Stimulated activated CD4-positive, alpha-beta T cell treated with anti-CD3 and anti-CD28 coated beads, Interleukin-4, amount 100 ng/mL, for 1 hour (primary cell): ENCODE data around the gene HIBCH.
"Not testable (repeated sequence)": the region's sequence is repeated elsewhere in the genome, so short reads cannot be mapped to it uniquely, and the experiment has no call there.

Source experiments
- DNase-seq: peaks from one replicate; pipeline ENCODE4 v3.0.0-alpha.2; 2020

The HIBCH gene

DNA sequence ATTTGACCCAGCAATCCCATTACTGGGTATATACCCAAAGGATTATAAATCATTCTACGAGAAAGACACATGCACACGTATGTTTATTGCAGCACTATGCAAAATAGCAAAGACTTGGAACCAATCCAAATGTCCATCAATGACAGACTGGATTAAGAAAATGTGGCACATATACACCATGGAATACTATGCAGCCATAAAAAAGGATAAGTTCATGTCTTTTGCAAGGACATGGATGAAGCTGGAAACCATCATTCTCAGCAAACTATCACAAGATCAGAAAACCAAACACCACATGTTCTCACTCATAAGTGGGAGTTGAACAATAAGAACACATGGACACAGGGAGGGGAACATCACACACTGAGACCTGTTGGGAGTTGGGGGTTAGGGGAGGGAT, 96.9 kb downstream of the HIBCH start:
- not testable (repeated sequence) for DNase-seq

DNA sequence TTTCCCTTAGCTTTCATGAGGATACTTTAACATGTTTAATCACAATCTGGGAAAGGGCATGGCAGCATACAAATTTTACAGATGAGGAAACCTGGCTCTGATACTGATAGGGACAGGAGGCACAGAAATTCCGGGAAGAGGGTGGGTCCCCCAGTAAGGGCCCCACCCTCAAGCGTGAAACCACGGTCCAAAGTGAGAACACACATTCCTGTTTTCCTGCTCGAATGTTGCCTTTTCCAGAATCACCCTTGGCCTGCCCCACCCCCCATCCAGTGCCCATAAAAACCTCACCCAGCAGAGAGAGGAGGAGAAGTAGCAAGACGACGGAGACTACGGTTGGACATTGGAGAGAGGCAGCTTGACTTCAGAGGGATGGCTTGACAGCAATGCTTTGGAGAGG, 98.2 kb downstream of the HIBCH start:
- no peak for DNase-seq

DNA sequence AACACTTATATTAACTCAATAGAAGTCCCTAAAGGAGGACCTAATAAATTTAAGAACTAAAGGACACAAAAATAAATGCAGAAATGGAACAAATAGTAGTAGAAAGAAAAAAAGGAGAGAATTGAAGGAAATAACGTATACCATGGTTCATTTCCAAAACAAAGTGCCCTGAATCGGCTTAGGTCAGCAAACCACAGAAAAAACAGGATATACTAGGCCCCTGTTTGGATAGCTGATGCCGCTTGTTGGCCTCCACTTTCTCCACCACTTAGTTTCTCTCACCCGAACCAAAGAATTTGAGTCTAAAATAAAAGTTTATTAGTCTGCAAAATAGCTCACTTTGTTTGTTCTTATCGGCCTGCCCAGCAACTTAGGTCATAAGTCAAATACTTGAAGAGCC, 100.4 kb downstream of the HIBCH start:
- no peak for DNase-seq

DNA sequence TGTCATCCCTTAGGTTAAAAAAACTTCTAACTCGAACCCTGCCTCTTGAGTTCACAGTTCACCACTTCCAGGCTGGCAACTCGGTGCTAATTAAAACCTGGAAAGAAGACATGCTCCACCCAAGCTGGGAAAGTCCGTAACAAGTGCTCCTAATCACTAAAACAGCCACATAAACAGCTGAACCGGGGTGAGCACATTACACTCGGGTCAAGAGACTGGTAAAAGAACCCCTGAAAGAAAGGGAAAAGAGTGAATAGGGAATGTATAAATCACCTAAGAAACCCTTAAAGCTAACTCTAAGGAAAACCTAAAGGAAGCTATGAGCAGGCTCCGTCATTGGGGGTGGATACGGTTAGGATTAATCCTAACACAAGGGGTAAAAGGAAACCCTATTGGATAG, 102.0 kb downstream of the HIBCH start:
- no peak for DNase-seq

DNA sequence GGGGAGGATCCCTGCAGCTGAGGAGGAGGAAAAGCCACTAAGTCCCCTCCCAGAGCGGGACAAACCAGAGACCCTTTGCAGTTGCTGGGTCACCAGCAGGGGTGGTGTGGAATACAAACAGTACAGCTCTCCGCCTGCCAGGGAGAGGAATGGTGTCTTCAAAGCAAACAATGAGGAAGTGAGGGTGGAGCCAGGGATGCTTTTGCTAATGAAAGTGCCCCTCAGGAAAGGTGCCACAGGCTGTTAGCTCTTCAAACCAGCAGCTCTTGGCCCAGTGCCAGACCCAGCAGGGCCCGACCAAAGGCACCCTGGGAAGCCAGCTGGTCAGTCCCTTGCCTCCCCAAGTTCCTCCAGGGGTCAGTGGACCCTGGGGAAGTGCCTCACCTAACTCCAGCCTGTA, 102.8 kb downstream of the HIBCH start:
- DNase-seq, result peak; percentile 7

DNA sequence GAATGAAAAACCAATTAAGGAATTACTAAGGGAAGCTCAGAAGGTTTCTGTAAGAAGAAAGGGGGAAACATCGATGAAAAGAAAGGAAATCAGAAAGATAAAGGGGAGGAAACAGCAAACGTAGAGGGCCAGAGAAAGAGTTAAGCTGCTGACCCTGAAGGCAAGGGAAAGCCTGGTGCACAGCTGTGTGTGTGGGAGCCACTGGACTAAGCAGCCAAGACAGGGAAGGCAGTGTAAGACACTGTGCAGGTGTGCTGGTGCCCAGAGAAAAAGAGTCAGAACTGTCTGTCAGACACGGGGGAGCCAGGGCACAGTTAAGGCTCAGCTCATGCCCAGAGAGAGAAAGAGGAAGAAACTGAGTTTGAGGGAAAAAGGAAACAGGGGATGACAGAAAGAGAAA, 104.0 kb downstream of the HIBCH start:
- DNase-seq, result no peak

DNA sequence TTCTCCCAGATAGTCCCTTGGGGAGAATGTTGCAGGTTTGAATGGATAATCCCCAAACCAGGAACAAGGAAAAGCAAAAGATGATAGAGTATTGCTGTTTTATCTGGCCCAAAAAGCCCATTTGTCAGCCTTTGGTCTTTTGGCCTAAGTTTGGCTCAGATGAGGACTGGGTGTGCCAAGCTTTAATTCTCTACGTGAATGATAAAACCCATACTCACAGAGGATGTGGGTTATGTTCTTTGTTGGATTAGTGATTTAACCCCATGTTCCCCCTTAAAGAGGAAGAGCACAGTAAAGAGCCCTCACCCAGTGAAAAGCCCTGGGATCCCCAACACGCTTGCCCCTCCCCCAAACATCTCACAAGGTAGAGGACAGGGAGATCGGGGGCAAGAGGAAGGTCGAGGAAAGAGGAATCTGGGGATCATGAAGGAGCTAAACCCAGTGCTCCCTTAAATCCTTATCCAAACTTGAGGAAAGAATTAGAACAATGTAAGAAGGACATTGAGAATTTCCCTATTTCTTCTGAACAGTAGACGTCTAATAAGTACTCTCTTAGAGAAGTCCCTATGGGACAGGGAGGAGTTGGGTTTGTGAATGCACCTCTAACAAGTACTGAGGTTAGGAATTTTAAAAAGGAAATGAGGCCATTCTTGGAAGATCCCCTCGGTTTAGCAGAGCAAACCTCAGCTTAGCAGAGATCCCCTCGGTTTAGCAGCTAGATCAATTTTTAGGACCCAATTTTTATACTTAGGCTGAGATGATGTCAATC, 105.0 kb downstream of the HIBCH start:
- DNase-seq, result no peak

DNA sequence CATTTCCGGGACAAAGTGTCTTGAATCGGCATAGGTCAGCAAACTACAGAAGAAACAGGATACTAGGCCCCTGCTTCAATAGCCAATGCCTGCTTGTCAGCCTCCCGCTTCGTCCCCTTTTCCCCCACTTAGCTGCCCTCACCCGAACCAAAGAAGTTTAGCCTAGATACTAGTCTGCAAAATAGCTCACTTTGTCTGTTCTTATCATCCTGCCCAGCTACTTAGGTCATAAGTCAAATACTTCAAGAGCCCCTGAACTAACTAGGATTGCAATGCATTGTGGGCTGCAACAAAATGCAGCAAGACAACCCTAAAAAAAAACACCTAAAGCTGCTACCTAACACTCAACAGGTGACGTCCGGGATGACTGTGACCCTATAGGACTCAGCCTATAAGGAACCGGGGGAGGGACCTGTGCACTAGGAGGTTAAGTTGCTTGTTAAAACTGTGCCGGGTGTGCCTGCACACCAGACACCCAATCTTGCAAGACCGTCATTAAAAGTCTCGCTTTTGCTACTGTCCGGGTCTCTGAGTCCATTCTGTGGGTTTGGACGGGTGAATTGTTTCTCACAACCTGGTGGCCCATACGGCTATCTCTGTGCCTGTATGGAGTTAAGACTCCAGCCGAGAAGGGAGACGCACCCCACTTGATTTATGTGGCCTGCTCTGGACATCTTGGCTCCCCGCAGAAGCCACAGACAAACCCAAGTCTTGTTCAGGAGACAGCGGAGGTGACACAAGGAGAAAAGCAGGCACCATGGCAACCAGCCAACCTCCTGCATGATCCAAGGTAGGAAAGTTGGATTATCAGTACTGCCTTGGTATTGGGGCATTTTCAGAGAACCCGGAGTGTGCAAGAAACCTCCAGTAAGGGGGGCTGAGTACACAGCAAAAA, 105.9 kb downstream of the HIBCH start:
- no peak for DNase-seq

DNA sequence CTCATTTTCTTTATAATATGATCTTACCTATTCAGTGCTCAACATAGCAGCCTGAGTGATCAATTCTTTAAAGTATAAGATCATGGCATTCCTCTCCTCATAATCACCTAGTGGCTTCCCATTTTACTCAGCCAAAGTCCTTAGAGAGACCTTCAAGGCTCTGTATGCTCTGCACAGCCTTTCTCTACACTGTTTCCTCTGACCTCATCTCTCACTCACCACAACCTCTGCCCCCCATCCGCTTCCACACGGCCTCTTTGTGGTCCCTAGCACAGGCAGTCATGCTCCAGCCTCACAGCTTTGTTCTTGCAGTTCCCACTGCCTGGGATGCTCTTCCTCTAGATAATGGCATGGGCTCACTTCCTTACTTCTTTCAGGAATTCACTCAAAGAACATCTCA, 109.2 kb downstream of the HIBCH start:
- DNase-seq, result no peak

DNA sequence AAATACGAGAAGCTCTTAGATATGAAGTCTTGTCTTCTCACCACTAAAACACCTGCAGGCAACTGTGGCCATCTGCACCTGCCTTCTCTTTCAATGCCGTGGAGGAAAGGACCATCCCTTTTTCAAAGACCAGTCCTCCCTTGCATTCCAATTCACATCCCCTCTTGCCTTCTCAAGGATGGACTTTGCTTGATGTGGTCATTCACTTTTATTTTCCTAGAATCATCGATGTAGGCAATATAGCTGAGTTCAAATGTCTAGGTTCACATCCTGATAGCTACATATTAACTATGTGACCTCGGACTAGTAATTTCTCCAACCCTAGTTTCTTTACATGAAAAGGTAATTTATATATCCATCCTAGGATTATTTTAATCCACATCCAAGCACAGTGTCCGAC, 110.1 kb downstream of the HIBCH start:
- no peak for DNase-seq

DNA sequence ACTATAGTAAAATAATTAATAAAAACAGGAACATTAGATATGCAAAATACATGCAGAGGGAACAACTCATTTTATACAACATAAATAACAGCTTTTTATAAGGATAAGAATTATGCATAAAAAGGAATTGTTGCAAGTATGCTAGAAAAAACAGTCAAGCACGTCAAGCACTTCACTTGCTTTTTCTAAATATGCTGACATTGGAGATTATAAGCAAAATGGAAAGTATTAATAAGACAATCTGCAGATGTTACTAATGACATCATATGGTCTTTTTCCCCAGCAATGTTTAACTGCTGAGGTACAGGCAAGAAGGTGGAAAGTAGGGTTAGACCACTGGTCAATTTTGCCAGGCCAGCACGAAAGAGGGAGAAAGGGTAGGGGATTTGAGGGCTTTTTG, 111.7 kb downstream of the HIBCH start:
- no peak for DNase-seq

DNA sequence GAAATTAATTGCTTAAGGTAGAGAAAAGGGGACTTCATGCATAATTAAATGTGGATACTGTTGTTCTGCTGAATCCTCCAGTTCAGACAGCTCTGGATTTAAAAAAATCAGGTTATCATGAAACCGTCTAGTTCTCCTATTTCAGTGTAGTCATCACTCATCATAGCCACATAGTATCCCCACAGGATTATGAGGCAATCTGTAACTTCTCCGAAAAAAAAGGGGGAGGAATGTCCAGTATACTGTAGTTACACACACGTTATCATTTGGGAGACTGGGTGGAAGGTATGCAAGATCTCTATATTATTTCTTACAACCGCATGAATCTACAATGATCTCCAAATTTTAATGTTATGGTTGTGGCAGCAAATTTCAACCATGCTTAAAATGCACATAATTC, 114.0 kb downstream of the HIBCH start:
- DNase-seq, result no peak

DNA sequence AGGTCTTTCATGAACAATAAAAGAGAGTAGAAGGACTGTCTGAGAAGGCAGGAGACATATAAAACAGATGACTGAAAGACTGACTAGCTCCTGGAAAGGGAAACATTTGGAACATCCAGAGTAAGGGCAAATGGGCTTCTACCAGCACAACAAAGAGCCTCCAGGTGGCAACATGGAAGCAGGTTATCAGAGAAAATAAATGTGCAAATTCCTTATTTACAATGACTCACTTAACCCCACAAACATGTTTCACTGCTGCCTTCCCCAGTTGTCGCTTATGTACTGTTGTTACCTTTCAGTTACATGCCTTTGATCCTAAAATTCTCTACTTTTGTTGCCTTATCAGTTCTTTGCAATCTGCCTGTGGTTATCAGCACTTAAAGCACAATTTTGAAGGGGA, 117.0 kb downstream of the HIBCH start:
- DNase-seq, result no peak

DNA sequence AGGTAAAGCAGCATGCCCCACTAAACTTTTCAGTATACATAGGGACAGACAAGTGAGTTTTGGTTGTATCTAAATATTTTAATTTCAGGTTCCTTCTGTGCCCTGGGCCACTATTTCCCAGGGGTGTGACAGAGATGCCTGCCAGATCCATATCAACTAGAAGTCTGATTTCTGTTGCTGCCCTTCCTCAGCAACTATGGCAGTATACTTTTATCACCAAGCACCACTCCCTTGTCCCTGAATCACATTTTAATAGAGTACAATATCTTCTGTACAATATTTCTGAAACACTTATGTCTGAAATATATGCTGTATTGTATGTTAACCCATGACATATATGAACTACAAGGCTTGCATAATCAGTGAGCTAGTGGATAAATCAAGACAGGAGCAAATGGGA, 117.6 kb downstream of the HIBCH start:
- DNase-seq, result no peak

DNA sequence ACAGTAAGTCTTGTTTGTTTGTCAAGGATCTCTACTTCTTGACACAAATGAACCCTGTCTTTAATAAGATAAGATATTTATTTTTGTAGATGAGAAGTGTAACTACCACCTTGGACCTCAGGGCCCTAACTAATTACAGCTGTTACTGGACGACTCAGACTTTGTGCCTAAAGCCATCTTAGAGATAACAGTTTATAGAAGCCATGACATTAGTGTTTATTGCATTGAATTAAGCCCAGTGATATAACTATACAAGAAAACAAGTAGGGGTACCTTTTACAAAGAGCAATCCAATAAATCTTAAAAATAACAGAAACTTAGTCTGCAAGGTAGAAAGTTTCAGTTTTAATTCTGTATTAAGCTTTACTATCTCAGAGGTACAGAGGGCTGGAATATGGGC, 119.0 kb downstream of the HIBCH start:
- DNase-seq, result no peak

DNA sequence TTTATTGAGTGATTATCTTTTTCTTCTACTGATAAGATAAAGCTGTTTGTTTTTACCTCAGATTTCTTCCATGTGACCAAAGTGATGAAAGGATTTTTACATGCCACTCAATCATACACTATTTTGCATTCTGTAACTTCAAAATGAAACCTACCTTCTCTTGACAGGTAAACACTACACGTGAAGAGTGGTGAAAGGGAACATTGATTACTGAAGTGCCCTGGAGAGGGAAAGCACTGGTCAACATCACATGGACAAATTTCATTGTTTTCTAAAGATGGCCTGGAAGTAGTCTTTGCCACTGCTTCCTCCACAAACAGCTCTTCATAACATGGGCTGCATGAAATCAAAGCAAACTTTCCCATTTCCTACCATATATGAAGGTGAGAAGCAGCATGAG, 120.1 kb downstream of the HIBCH start:
- no peak for DNase-seq

DNA sequence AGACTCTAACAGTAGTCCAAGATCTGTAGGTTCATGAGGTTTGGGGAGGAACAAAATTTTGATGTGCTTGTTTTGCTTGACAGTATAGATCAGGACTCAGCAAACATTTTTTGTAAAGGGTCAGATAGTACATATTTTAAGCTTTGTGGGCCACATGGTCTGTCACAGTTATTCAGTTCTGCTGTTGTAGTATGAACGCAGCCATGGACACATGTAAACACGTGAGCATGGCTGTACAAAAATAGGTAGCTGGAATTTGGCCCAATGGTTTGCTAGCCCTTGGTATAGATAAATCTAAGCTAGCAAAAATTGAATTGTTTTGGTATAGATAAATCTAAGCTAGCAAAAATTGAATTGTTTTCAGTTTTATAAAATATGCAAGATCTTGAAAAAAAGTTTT, 120.5 kb downstream of the HIBCH start:
- no peak for DNase-seq

DNA sequence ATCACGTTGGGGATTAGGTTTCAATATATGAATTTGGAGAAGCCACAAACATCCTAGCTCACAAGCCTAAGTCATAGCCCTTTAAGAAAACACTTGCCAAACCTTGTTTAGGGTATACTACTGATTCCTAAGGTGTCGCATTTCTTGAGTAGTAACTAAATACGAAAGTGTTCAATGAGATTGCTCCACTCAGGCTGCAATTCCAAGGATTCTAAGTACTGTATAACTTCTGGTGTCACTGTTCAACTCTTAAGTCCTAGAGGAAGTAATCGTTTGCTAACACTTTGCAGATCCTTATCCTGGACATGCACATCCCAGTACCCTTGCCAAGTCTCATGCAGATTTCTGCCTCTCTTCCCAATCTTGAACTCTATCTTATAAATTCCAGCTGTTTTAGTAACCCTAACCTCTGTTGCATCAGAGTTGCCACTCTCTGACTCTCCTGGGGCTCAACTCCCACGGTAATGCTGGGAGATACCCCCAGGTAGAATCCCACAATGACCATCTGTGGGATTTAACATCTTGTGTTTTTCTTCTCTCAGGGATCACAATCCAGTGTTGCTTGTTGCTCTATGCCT, 122.4 kb downstream of the HIBCH start:
- no peak for DNase-seq

DNA sequence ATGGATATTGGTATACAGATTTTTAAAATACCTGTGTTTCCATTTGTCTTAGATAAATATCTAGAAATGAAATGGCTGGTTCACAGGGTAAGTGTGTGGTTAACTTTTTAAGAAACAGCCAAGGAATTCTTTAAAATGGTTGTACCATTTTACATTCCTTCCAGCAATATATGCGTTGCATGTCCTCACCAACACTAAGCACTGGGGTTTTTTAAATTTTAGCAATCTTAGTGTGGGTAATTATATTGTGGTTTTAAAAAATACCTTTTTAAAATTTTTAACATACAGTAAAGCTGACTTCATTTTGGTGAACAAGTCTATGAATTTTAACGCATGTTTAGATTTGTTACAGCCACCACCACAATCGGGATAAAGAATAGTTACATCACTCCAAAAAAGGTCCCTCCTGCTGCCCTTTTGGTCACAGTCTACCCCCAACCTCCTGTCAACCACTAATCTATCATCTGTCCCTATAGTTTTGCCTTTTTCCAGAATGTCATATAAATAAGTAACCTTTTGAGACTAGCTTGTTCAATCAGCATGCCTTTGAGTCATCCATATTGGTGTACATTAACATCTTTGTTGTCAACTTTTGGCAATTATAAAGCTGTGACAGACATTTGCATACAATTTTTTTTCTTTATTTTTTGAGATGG, 129.0 kb downstream of the HIBCH start:
- no peak for DNase-seq

DNA sequence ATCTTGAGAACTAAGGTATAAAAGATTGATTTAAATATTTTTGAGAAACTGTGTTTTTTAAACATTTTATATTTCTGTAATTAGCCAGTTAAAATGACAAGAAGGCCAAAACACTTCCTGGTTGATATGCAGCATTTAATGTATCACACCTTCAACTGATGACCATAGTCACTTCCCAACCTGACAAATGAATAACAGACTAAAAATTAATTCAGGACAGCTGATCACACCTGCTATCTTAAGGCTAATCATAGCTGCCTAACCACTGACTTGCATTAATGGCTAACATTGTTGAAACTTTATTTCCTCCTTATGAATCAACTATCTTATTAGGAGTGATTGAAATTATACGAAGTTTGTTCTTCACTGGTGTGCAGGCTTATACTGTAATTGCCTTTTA, 131.3 kb downstream of the HIBCH start:
- no peak for DNase-seq

DNA sequence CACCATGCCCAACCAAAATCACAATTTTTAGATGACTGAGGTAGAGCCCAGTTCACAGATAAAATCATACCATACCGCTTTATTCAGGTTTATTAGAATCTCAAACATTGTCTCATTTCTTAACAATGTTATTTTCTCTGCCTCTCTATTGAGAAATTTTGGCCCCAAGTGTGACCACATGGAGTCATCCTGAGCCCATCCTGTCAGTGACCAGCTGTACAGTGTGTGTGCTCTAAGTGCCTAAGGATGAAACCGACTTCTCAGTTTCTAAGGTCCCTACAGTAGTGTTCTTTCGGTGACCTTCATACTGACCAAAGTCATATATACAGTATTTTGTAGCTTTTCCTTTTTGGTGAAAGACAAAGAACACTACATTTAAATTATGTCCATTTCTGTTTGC, 133.4 kb downstream of the HIBCH start:
- no peak for DNase-seq

DNA sequence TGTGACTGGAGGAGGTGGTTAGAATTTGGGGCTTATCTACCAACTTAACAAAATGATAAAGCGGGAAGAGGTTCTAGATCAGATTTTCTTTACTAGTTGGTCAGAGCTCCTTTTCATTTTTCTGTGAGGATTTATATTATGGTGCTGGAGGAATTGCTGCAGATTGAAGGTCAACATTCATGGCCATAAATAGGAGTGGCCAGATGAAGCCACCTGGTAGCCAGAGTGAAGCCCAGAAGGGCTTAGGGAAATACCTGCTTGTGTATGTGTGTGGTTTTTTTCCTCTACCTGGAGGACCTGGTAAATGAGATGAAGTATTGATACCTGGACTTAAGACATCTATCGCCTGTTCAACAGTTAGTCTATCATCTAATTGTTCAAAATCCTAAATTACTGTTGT, 134.2 kb downstream of the HIBCH start:
- no peak for DNase-seq

DNA sequence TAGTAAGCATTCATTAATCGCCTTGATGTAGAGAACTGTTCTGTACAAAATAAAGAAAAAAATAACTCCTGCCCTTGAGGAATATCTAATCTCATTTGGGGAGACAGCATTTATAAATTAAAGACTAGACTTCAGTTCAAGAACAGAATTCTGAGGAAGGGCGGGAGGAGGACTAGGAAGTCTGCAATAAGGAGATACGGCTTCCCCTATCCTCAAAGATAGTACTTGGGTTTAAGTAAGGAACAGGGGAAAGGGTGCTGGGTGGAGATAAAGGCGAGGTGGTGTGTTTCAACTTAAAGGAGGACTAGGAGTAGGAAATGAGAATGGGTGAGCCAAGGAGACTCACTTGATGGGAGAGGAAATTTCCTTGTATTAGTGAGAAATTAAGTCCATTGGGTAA, 135.2 kb downstream of the HIBCH start:
- DNase-seq, result no peak

DNA sequence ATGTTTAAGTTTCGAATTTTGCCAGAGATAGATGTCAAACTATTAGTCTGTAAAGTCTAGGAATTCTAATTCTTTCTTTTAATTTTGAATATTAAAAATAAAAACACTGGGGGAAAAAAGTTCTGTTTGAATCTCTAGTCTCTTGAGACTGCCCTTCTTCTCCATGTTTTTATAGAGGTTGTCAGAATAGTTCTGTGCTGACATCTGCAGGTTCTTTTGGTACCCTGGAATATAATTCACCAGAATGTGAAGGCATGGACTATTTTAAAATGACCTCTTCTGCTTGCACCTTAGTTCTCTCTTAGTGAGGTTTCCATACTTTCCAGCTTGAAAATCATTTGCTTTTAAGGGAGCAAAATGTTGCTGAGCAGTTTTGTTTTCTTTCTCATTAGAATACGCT, 136.1 kb downstream of the HIBCH start:
- DNase-seq, result no peak
